ENCODE data around the gene TKT.

DNA sequence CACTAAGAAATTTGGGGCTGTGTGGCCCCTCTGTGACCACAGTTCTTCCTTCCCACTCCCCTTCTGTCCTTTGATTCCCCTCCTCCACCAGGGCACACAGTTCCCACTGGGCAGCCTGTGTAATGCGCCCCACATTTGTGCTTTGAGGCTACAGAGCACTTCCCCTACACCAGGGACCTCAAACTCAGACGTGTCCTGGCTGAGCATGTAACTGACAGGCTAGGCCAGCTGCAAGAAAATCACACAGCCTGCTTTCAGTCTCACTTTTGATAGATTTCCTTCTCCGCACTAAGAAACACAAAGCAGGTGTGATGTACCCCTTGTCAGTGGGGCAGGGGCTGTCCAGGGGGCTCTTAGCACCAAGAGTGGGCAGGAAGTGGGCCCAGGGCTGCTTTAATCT is 65.2 kb downstream of the TKT start:
- TF ChIP-seq, protein P1, sequence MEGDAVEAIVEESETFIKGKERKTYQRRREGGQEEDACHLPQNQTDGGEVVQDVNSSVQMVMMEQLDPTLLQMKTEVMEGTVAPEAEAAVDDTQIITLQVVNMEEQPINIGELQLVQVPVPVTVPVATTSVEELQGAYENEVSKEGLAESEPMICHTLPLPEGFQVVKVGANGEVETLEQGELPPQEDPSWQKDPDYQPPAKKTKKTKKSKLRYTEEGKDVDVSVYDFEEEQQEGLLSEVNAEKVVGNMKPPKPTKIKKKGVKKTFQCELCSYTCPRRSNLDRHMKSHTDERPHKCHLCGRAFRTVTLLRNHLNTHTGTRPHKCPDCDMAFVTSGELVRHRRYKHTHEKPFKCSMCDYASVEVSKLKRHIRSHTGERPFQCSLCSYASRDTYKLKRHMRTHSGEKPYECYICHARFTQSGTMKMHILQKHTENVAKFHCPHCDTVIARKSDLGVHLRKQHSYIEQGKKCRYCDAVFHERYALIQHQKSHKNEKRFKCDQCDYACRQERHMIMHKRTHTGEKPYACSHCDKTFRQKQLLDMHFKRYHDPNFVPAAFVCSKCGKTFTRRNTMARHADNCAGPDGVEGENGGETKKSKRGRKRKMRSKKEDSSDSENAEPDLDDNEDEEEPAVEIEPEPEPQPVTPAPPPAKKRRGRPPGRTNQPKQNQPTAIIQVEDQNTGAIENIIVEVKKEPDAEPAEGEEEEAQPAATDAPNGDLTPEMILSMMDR (IDR thresholded peaks at IDR 0.05; ENCODE audit: low read depth, low read length, missing input control), result no peak
- TF ChIP-seq RAD21 (IDR thresholded peaks at IDR 0.05), result no peak
- no peak for TF ChIP-seq FOXA1 (IDR thresholded peaks at IDR 0.05)
- TF ChIP-seq NR2F2 (IDR thresholded peaks at IDR 0.05), result no peak
- no peak for TF ChIP-seq YY1 (IDR thresholded peaks at IDR 0.05)
- no peak for TF ChIP-seq GABPA (IDR thresholded peaks at IDR 0.05 in 1 of 2, conservative IDR thresholded peaks at IDR 0.05 in 1 of 2)
- no peak for TF ChIP-seq TAF1 (conservative IDR thresholded peaks at IDR 0.05)
- no peak for TF ChIP-seq HNF4G (IDR thresholded peaks at IDR 0.05)
- no peak for TF ChIP-seq SP1 (IDR thresholded peaks at IDR 0.05)
- TF ChIP-seq, protein P2, sequence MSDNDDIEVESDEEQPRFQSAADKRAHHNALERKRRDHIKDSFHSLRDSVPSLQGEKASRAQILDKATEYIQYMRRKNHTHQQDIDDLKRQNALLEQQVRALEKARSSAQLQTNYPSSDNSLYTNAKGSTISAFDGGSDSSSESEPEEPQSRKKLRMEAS (IDR thresholded peaks at IDR 0.05), result no peak

Data from liver (tissue), 3 donors.